Hair follicular keratinocyte (primary cell): ENCODE measurements around the gene RASSF9. TPM values are rescaled to one million over a fixed set of nuclear protein-coding genes. Genes with fewer than 3 reads are reported as not detected.

Experiments
- total RNA-seq: library from RNA; depleted of rRNA; stranded (reverse); fragments of >200 nt; gene quantifications from 2 replicates; pipeline ENCODE4 v1.2.3, GENCODE V29; 2015

Gene RASSF9
- 2.7 and 4.0 TPM in 2 replicates for total RNA-seq

DNA sequence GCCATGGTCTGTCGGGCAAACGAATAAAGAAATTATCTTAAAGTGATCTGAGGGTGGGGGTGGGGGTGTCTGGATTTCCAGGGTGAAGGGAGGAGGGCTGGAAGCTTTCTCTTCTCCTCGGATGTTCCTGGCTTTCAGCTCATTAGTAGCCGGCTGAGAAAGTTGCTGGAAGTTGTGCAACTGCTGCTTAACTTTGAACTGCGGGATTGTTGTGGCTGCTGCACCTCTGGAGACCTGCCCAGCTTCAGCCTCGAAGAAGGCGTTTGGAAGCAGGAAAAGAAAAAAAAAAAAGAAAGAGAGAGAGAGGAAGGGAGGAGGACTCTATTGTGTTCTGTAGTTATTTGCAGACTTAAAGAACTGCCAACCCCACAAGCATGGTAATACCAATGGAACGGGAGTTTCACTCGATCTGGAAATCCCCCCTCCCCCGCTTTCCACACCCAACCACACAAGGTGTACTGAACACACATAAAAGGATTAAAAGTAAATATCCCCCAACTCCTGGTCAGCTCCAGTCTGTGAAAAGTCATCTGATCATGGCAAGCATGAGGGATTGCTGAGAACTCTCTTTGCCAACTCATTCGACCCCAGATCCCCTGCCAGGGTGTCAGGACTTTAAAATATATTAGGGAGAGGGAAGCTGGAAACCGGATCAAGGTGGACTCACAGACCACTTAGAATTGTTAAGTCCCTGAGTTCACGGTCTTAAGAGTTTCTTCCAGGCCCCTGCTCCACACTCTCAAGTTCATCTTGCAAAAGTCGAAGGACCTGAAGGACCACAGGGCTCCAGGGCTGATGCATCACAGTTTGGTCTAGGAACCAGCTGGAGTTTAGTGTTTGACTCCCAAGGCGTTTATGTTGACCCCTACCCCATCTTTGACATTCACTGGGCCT is at the start of gene RASSF9:
TSS of gene RASSF9 (minus strand) at position 213 of the 894 bp plus-strand sequence. CDS start at position 5, 208 bp downstream.

DNA sequence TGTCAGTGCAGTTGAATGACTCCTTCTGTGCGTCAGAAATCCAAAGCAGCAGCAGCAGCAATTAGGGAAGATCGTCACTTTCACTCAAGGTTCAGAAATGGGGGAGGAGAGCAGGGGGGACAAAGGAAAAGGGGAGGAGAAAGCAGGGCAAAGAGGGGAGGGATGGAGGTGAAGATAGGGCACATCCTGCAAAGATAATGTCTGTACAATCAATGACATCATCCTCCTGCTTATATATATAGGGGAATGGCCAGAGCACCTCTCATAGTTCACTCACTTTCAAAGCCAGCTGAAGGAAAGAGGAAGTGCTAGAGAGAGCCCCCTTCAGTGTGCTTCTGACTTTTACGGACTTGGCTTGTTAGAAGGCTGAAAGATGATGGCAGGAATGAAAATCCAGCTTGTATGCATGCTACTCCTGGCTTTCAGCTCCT is 37.8 kb upstream of the RASSF9 start, which contains the start of gene NTS:
TSS of gene NTS (plus strand) at position 265 of the 431 bp plus-strand sequence. CDS start at position 374, 109 bp downstream.

Other genes starting within 250 kb of the RASSF9 start
- gene NTS, start 37.9 kb upstream of the RASSF9 start, total RNA-seq: not detected in 2 replicates